Glomerular endothelial cell (primary cell): ENCODE measurements around the gene ACBD4. TPM values are rescaled to one million over a fixed set of nuclear protein-coding genes. Genes with fewer than 3 reads are reported as not detected.

Experiments
- DNase-seq: peaks from one replicate; pipeline ENCODE4 v3.0.0-alpha.2; 2011; ENCODE audit warnings: low read depth, low spot score; ENCODE audit errors: extremely low read depth
- total RNA-seq: library from RNA; depleted of rRNA; stranded (reverse); fragments of >200 nt; gene quantifications from 2 replicates; pipeline ENCODE4 v1.2.3, GENCODE V29; 2015

The ACBD4 gene
- total RNA-seq, 1 donor from 2014 or later, result 5.5 TPM

GRCh38 chr17:45177563-45177962, 42.1 kb downstream of the ACBD4 start:
- no peak for DNase-seq

DNA sequence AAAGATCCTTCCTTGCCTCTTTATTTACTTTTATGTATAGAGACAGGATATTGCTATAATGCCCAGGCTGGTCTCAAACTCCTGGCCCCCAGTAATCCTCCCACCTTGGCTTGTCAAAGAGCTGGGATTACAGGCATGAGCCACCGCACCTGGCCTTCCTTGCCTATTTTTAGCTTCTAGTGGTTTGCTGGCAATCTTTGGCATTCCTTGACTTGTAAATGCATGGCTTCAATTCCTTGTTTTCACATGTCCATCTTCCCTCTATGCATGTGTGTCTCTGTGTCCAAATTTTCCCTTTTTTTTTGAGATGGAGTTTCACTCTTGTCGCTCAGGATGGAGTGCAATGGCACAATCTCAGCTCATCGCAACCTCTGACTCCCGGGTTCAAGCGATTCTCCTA, 48.7 kb downstream of the ACBD4 start:
- no peak for DNase-seq

GRCh38 chr17:45186801-45187354, 51.4 kb downstream of the ACBD4 start:
- no peak for DNase-seq

- DNase-seq, result no peak
Measured at GRCh38 chr17:45189009-45189408, 53.5 kb downstream of the ACBD4 start.

- no peak for DNase-seq
Measured at GRCh38 chr17:45190503-45191255, 55.2 kb downstream of the ACBD4 start.

Other genes with a start within 250 kb of the ACBD4 start
- 71.1 and 98.6 TPM in 2 replicates for gene EFTUD2, start 236.2 kb upstream of the ACBD4 start, total RNA-seq
- gene GFAP, start 220.2 kb upstream of the ACBD4 start, total RNA-seq, result not detected in 2 replicates
- gene KIF18B, start 187.9 kb upstream of the ACBD4 start, total RNA-seq, result 4.7 and 6.8 TPM in 2 replicates
- 0.47 TPM in 1 of 2 replicates, not detected in the other for gene C1QL1, start 167.4 kb upstream of the ACBD4 start, total RNA-seq
- gene DCAKD, start 84.1 kb upstream of the ACBD4 start, total RNA-seq, result 35.2 and 37.2 TPM in 2 replicates
- 95.0 and 205 TPM in 2 replicates for gene NMT1, start 74.4 kb upstream of the ACBD4 start, total RNA-seq
- gene PLCD3, start 3.2 kb upstream of the ACBD4 start, total RNA-seq, result 35.3 and 41.5 TPM in 2 replicates
- 16.2 and 16.7 TPM in 2 replicates for gene HEXIM1, start 12.8 kb downstream of the ACBD4 start, total RNA-seq
- gene HEXIM2, start 26.2 kb downstream of the ACBD4 start, total RNA-seq, result 1.3 and 3.3 TPM in 2 replicates
- gene FMNL1, start 86.2 kb downstream of the ACBD4 start, total RNA-seq, result 3.4 and 4.6 TPM in 2 replicates
- gene SPATA32, start 126.4 kb downstream of the ACBD4 start, total RNA-seq, result not detected in 2 replicates
- 5.1 and 9.3 TPM in 2 replicates for gene MAP3K14, start 181.3 kb downstream of the ACBD4 start, total RNA-seq